ENCODE data around the gene AKR1C2. TPM values are rescaled to one million over a fixed set of nuclear protein-coding genes. Genes with fewer than 3 reads are reported as not detected.

The AKR1C2 gene
- total and polyA plus RNA-seq, 2 donors (not counting 1 experiment from before 2014, with no cell fraction given): not detected

DNA sequence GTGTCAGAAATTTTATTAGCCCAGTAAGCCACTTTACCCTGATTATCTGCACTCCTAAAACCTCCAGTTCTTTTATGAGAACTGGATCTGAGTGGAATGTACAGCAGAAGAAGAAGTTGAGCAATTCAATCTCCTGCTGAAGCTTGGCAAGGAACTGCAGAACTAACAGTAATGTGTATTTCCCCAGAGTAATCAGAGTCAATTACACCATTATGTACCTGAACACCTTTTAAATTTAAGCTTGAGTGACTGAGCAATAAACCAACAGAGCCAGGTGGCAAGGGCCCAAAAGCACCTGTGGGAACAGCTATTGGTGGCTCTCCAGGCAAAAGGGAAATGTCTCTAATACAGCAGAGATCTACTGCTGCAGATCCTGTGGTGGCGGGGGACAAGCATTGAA, 40.1 kb upstream of the AKR1C2 start:
- no peaks in the 10 kb centered on the region for H3K4me1 Mint-ChIP-seq
- Histone ChIP-seq H3K4me2 (replicated peaks; ENCODE audit: low read depth, low read length, poor library complexity, severe bottlenecking) (no peak overlapping the region), H3K4me3 (ENCODE audit: control extremely low read depth in 1 of 5, extremely low read depth in 1 of 5, insufficient read depth in 1 of 5, low read depth in 2 of 5, low read length in 4 of 5) (no peak overlapping the region), H2AFZ (ENCODE audit: insufficient read depth, low read depth, low read length, poor library complexity, severe bottlenecking) (no peak overlapping the region), H3K27me3 (replicated peaks in 1 of 4; ENCODE audit: control extremely low read depth in 1 of 4, control insufficient read depth in 3 of 4, insufficient read depth in 4 of 4, low read length in 3 of 4) (no peaks in the 10 kb centered on the region), H3K4me1 (ENCODE audit: control insufficient read depth in 2 of 2, insufficient read depth in 2 of 2, low read length in 2 of 2) (no peaks in the 10 kb centered on the region), H3K9ac (ENCODE audit: low read length) (no peak overlapping the region), H3K9me3 (ENCODE audit: control extremely low read depth in 1 of 3, control insufficient read depth in 2 of 3, insufficient read depth in 1 of 3, low read length in 2 of 3) (peaks cover 0 to under 1% (median 0%) of the 10 kb centered on the region in 3 donors), H3K79me2 (ENCODE audit: control insufficient read depth, insufficient read depth, low read length) (no peaks in the 10 kb centered on the region), H4K20me1 (ENCODE audit: control insufficient read depth, insufficient read depth, low read length, poor library complexity, severe bottlenecking) (no peaks in the 10 kb centered on the region), H3K36me3 (replicated peaks in 1 of 2; ENCODE audit: control extremely low read depth in 1 of 2, control insufficient read depth in 1 of 2, extremely low read depth in 1 of 2, insufficient read depth in 2 of 2, low read length in 1 of 2) (no peaks in the 10 kb centered on the region), H3K27ac (ENCODE audit: low read length in 2 of 2) (no peak overlapping the region)
- H3K9me3 Mint-ChIP-seq (ENCODE audit: insufficient read depth): no peaks in the 10 kb centered on the region
- ATAC-seq (ENCODE audit: low read depth) (no peak), DNase-seq (no peak)
- H3K4me3 Mint-ChIP-seq: no peak overlapping the region
- ChIA-PET CTCF (no interaction called here), POLR2A (no interaction called here)
- H3K27me3 Mint-ChIP-seq: no peaks in the 10 kb centered on the region
- intact Hi-C loops (cut with micrococcal nuclease): no loop called here
- H3K27ac Mint-ChIP-seq: no peak overlapping the region
- WGBS (ENCODE audit: insufficient coverage): 90% methylated on average over 1 of the region's 1 CpG
- no peak for TF ChIP-seq EZH2 (IDR thresholded peaks at IDR 0.05; ENCODE audit: borderline replicate concordance, insufficient read depth, low read depth, low read length, poor library complexity, severe bottlenecking)
- TF ChIP-seq, protein P1, sequence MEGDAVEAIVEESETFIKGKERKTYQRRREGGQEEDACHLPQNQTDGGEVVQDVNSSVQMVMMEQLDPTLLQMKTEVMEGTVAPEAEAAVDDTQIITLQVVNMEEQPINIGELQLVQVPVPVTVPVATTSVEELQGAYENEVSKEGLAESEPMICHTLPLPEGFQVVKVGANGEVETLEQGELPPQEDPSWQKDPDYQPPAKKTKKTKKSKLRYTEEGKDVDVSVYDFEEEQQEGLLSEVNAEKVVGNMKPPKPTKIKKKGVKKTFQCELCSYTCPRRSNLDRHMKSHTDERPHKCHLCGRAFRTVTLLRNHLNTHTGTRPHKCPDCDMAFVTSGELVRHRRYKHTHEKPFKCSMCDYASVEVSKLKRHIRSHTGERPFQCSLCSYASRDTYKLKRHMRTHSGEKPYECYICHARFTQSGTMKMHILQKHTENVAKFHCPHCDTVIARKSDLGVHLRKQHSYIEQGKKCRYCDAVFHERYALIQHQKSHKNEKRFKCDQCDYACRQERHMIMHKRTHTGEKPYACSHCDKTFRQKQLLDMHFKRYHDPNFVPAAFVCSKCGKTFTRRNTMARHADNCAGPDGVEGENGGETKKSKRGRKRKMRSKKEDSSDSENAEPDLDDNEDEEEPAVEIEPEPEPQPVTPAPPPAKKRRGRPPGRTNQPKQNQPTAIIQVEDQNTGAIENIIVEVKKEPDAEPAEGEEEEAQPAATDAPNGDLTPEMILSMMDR (IDR thresholded peaks at IDR 0.05): no peak

DNA sequence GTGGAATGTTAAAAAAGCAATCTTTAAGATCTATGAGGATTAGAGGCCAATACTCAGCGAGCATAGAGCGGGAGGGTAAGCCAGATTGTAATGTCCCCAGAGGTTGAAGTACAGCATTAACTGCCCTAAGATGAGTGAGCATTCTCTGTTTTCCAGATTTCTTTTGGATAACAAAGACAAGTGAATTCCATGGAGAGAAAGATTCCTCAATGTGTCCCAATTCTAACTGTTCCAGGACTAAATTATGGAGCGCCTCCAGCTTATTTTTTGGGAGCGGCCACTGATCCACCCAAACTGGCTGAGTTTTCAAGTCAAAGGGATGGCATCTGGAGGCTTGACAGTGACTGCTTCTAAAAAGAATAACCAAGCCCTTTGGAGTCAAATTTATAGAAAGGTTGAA, 39.3 kb upstream of the AKR1C2 start:
- intact Hi-C loops (cut with micrococcal nuclease): no loop called here
- H3K36me3 ChIP-seq (replicated peaks in 1 of 2; ENCODE audit: control extremely low read depth in 1 of 2, control insufficient read depth in 1 of 2, extremely low read depth in 1 of 2, insufficient read depth in 2 of 2, low read length in 1 of 2): no peaks in the 10 kb centered on the region
- no peaks in the 10 kb centered on the region for H3K4me1 ChIP-seq (ENCODE audit: control insufficient read depth in 2 of 2, insufficient read depth in 2 of 2, low read length in 2 of 2)
- no peaks in the 10 kb centered on the region for H4K20me1 ChIP-seq (ENCODE audit: control insufficient read depth, insufficient read depth, low read length, poor library complexity, severe bottlenecking)
- DNase-seq (no peak), ATAC-seq (ENCODE audit: low read depth) (no peak)
- no peak overlapping the region for H3K4me3 ChIP-seq (ENCODE audit: control extremely low read depth in 1 of 5, extremely low read depth in 1 of 5, insufficient read depth in 1 of 5, low read depth in 2 of 5, low read length in 4 of 5)
- no peaks in the 10 kb centered on the region for H3K27me3 ChIP-seq (replicated peaks in 1 of 4; ENCODE audit: control extremely low read depth in 1 of 4, control insufficient read depth in 3 of 4, insufficient read depth in 4 of 4, low read length in 3 of 4)
- WGBS (ENCODE audit: insufficient coverage): 70% methylated on average over 4 of the region's 4 CpGs
- H3K79me2 ChIP-seq (ENCODE audit: control insufficient read depth, insufficient read depth, low read length): no peaks in the 10 kb centered on the region
- Mint-ChIP-seq H3K4me1 (no peaks in the 10 kb centered on the region), H3K27ac (no peak overlapping the region), H3K4me3 (no peak overlapping the region), H3K9me3 (ENCODE audit: insufficient read depth) (no peaks in the 10 kb centered on the region), H3K27me3 (no peaks in the 10 kb centered on the region)
- no peak overlapping the region for H3K27ac ChIP-seq (ENCODE audit: low read length in 2 of 2)
- ChIA-PET CTCF (no interaction called here), POLR2A (no interaction called here)
- TF ChIP-seq EZH2 (IDR thresholded peaks at IDR 0.05; ENCODE audit: borderline replicate concordance, insufficient read depth, low read depth, low read length, poor library complexity, severe bottlenecking): no peak
- H3K4me2 ChIP-seq (replicated peaks; ENCODE audit: low read depth, low read length, poor library complexity, severe bottlenecking): no peak overlapping the region
- H3K9me3 ChIP-seq (ENCODE audit: control extremely low read depth in 1 of 3, control insufficient read depth in 2 of 3, insufficient read depth in 1 of 3, low read length in 2 of 3): peaks cover 0 to 1% (median 0%) of the 10 kb centered on the region in 3 donors
- no peak overlapping the region for H2AFZ ChIP-seq (ENCODE audit: insufficient read depth, low read depth, low read length, poor library complexity, severe bottlenecking)
- H3K9ac ChIP-seq (ENCODE audit: low read length): no peak overlapping the region
